GM23338 (cell line): ENCODE data around the gene DNAJC4. TPM values are rescaled to one million over a fixed set of nuclear protein-coding genes. Genes with fewer than 3 reads are reported as not detected.

Experiments used
- ATAC-seq: fragments of 200-7000 bp; cut with Tn5 transposase; 3 replicates; pipeline ENCODE4 v1.9.1; 2020
- DNase-seq: peaks from one replicate; pipeline ENCODE4 v3.0.0-alpha.2; 2015; ENCODE audit warnings: low spot score
- H2AFZ ChIP-seq: fragments of 200-600 bp; sonication (generic); 2 replicates; pipeline ENCODE4 v1.8.0; 2016; ENCODE audit warnings: antibody characterized with exemption, mild to moderate bottlenecking, moderate library complexity
- H3F3A ChIP-seq: fragments of 200-600 bp; sonication (generic); replicated peaks from 2 replicates; pipeline ENCODE4 v1.8.0; 2017; ENCODE audit warnings: antibody characterized with exemption, mixed run types, low read depth
- H3K27ac ChIP-seq: fragments of 200-600 bp; sonication (generic); 2 replicates; pipeline ENCODE4 v1.6.1; 2016; ENCODE audit warnings: low read depth
- H3K27me3 ChIP-seq: fragments of 200-600 bp; sonication (generic); 2 replicates; pipeline ENCODE4 v1.8.0; 2016; ENCODE audit warnings: mild to moderate bottlenecking, mixed run types, moderate library complexity; ENCODE audit not compliant: insufficient read depth
- H3K36me3 ChIP-seq: fragments of 200-600 bp; sonication (generic); 2 replicates; pipeline ENCODE4 v1.8.0; 2016; ENCODE audit warnings: mild to moderate bottlenecking; ENCODE audit not compliant: insufficient read depth
- H3K4me1 ChIP-seq: fragments of 200-600 bp; sonication (generic); 2 replicates; pipeline ENCODE4 v1.8.0; 2016; ENCODE audit warnings: mild to moderate bottlenecking, moderate library complexity; ENCODE audit not compliant: insufficient read depth
- H3K4me2 ChIP-seq: fragments of 200-600 bp; sonication (generic); 2 replicates; pipeline ENCODE4 v1.7.1; 2017; ENCODE audit warnings: mixed run types
- H3K4me3 ChIP-seq: fragments of 200-600 bp; sonication (generic); 2 replicates; pipeline ENCODE4 v1.6.1; 2016; ENCODE audit warnings: mixed run types
- H3K79me2 ChIP-seq: fragments of 200-600 bp; sonication (generic); replicated peaks from 2 replicates; pipeline ENCODE4 v1.8.0; 2017; ENCODE audit warnings: mild to moderate bottlenecking; ENCODE audit not compliant: insufficient read depth
- H3K9me2 ChIP-seq: fragments of 200-600 bp; sonication (generic); 2 replicates; pipeline ENCODE4 v1.8.0; 2017; ENCODE audit not compliant: insufficient read depth
- H4K20me1 ChIP-seq: fragments of 200-600 bp; sonication (generic); replicated peaks from 2 replicates; pipeline ENCODE4 v1.8.0; 2017; ENCODE audit warnings: mild to moderate bottlenecking; ENCODE audit not compliant: insufficient read depth
- H3K27ac Mint-ChIP-seq: 2 replicates; pipeline ENCODE4 v1.8.0; 2020; ENCODE audit warnings: inconsistent platforms, mild to moderate bottlenecking, moderate library complexity, mixed read lengths
- H3K27me3 Mint-ChIP-seq: 3 replicates; pipeline ENCODE4 v1.8.0; 2022; ENCODE audit warnings: low read depth, mild to moderate bottlenecking, moderate library complexity, mixed read lengths, inconsistent platforms; ENCODE audit not compliant: insufficient read depth, poor library complexity
- H3K36me3 Mint-ChIP-seq: 3 replicates; pipeline ENCODE4 v1.8.0; 2021; ENCODE audit warnings: low read depth, mild to moderate bottlenecking, inconsistent platforms, moderate library complexity, mixed read lengths
- H3K4me1 Mint-ChIP-seq: 3 replicates; pipeline ENCODE4 v1.8.0; 2020; ENCODE audit warnings: mild to moderate bottlenecking, inconsistent platforms, mixed read lengths
- H3K4me3 Mint-ChIP-seq: 3 replicates; pipeline ENCODE4 v1.8.0; 2021; ENCODE audit warnings: moderate library complexity, mild to moderate bottlenecking, inconsistent platforms, mixed read lengths
- H3K9me3 Mint-ChIP-seq: 3 replicates; pipeline ENCODE4 v1.8.0; 2020; ENCODE audit warnings: moderate library complexity, mild to moderate bottlenecking, inconsistent platforms, mixed read lengths
- CREB1 ChIP-seq: fragments of 250-450 bp; sonication (Bioruptor Pico); IDR thresholded peaks from 2 replicates; pipeline ENCODE4 v1.5.0; 2020; ENCODE audit warnings: low read depth, mild to moderate bottlenecking, moderate library complexity
- CTCF ChIP-seq, 2 experiments: fragments of 200-600 bp in 1 of 2; sonication (generic) in 1 of 2; conservative IDR thresholded peaks; 2 replicates each; pipeline versions ENCODE4 v1.5.1 to v1.6.1; 2016 to 2017; ENCODE audit warnings: antibody characterized with exemption in 2 of 2, low read depth in 2 of 2, mild to moderate bottlenecking in 2 of 2, moderate library complexity in 1 of 2
- EZH2phosphoT487 ChIP-seq: fragments of 200-600 bp; sonication (generic); IDR thresholded peaks from one replicate; pipeline ENCODE4 v1.8.1; 2018; ENCODE audit warnings: antibody characterized with exemption; ENCODE audit not compliant: unreplicated experiment
- JUNB ChIP-seq: IDR thresholded peaks from one replicate; pipeline ENCODE4 v1.6.1; 2016; ENCODE audit warnings: antibody characterized with exemption; ENCODE audit not compliant: unreplicated experiment
- POLR2AphosphoS5 ChIP-seq: IDR thresholded peaks from 2 replicates; pipeline ENCODE4 v1.6.1; 2016; ENCODE audit warnings: antibody characterized with exemption, low read depth
- STAT1 ChIP-seq: IDR thresholded peaks from one replicate; pipeline ENCODE4 v1.6.1; 2016; ENCODE audit warnings: antibody characterized with exemption; ENCODE audit not compliant: unreplicated experiment
- ZNF114 ChIP-seq: fragments of 250-450 bp; sonication (Bioruptor Pico); IDR thresholded peaks from 2 replicates; pipeline ENCODE4 v1.5.0; 2020; ENCODE audit warnings: mild to moderate bottlenecking, moderate library complexity
- polyA plus RNA-seq: library from polyadenylated mRNA; unstranded; fragments of >200 nt; fragmentation: Nextera tagmentation; extraction: Ambion mirVana; gene quantifications from 2 replicates; pipeline ENCODE4 v1.2.1, GENCODE V29; 2016
- total RNA-seq: library from RNA; depleted of rRNA; stranded (reverse); fragments of >200 nt; shearing (Covaris generic); gene quantifications from 2 replicates; pipeline ENCODE4 v1.2.3, GENCODE V29; 2014
- TF ChIP-seq, protein P1 (sequence below): IDR thresholded peaks from one replicate; pipeline ENCODE4 v1.6.1; 2018; ENCODE audit warnings: antibody characterized with exemption; ENCODE audit not compliant: unreplicated experiment

Gene DNAJC4
- total and polyA plus RNA-seq, 2 experiments from 2014 or later: 10.5 to 34.4 TPM

DNA sequence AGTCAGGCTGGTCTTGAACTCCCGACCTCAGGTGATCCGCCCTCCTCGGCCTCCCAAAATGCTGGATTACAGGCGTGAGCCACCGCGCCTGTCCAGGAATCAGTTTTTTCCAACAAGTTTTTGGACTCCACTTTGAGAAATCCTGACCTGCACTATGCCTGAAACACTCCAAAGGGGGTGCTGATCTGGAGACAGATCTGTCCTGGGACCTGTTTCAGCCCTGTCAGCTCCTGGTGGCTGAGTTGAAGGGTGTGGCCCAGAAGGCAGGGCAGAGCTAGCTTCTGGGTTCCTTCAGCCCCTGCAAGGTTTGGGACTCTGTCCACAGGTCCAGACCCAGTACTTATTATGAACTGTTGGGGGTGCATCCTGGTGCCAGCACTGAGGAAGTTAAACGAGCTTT lies 1.2 kb downstream of the DNAJC4 start (continued):
- no peak for TF ChIP-seq JUNB
- TF ChIP-seq, protein P1, sequence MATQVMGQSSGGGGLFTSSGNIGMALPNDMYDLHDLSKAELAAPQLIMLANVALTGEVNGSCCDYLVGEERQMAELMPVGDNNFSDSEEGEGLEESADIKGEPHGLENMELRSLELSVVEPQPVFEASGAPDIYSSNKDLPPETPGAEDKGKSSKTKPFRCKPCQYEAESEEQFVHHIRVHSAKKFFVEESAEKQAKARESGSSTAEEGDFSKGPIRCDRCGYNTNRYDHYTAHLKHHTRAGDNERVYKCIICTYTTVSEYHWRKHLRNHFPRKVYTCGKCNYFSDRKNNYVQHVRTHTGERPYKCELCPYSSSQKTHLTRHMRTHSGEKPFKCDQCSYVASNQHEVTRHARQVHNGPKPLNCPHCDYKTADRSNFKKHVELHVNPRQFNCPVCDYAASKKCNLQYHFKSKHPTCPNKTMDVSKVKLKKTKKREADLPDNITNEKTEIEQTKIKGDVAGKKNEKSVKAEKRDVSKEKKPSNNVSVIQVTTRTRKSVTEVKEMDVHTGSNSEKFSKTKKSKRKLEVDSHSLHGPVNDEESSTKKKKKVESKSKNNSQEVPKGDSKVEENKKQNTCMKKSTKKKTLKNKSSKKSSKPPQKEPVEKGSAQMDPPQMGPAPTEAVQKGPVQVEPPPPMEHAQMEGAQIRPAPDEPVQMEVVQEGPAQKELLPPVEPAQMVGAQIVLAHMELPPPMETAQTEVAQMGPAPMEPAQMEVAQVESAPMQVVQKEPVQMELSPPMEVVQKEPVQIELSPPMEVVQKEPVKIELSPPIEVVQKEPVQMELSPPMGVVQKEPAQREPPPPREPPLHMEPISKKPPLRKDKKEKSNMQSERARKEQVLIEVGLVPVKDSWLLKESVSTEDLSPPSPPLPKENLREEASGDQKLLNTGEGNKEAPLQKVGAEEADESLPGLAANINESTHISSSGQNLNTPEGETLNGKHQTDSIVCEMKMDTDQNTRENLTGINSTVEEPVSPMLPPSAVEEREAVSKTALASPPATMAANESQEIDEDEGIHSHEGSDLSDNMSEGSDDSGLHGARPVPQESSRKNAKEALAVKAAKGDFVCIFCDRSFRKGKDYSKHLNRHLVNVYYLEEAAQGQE: no peak
- no peak for TF ChIP-seq ZNF114
- no peak for TF ChIP-seq EZH2phosphoT487
- no peak for TF ChIP-seq POLR2AphosphoS5
- no peak for TF ChIP-seq CREB1
- TF ChIP-seq CTCF (conservative IDR thresholded peaks at IDR 0.05; ENCODE audit: low read depth in 2 of 2): no peak

DNA sequence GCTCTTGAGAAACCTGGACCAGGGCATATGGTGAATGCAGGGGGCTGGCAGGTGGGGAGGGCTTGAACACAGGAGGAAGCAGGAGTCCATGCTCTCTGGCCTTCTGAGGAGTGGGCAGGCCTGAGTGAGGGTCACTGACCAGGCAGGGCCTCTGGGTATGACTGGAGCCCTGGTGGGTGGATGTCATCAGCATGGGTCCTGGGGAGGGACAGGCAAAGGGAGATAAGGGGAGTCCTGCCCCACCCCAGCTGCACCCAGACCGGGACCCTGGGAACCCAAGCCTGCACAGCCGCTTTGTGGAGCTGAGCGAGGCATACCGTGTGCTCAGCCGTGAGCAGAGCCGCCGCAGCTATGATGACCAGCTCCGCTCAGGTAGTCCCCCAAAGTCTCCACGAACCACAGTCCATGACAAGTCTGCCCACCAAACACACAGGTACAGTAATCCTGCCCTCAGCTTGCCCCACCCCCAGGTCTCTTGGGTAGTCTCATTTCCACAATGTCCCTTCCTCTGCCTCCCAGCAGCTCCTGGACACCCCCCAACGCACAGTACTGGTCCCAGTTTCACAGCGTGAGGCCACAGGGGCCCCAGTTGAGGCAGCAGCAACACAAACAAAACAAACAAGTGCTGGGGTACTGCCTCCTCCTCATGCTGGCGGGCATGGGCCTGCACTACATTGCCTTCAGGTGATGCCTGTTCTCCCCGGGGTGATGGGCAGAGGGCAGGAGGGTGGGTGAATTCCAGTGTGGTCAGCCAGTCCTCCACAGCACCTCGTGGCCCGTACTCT lies 2.0 kb downstream of the DNAJC4 start:
- Histone ChIP-seq H3K4me3 (no peak overlapping the region), H3K4me1 (peaks cover 17% of the 10 kb centered on the region; the same call in 1 of the 2 replicates), H3K4me2 (no peak overlapping the region), H4K20me1 (no peaks in the 10 kb centered on the region), H3K27me3 (peaks cover 23% of the 10 kb centered on the region; the same call in 1 of the 2 replicates), H3K36me3 (no peaks in the 10 kb centered on the region), H3K27ac (no peak overlapping the region), H3K9me2 (no peaks in the 10 kb centered on the region), H3K79me2 (peaks cover 4% of the 10 kb centered on the region; the same call in 1 of the 2 replicates), H2AFZ (no peak overlapping the region), H3F3A (peaks cover 22% of the 10 kb centered on the region)
- Mint-ChIP-seq H3K9me3 (no peaks in the 10 kb centered on the region), H3K27me3 (peaks cover 27% of the 10 kb centered on the region), H3K27ac (no peak overlapping the region), H3K4me3 (peak overlapping the region; percentile 83; the same call in 2 of the 3 replicates), H3K4me1 (peaks cover 20% of the 10 kb centered on the region), H3K36me3 (peaks cover 3% of the 10 kb centered on the region; the same call in 2 of the 3 replicates)
- no peak for TF ChIP-seq POLR2AphosphoS5
- no peak for DNase-seq
- ATAC-seq: no peak

DNA sequence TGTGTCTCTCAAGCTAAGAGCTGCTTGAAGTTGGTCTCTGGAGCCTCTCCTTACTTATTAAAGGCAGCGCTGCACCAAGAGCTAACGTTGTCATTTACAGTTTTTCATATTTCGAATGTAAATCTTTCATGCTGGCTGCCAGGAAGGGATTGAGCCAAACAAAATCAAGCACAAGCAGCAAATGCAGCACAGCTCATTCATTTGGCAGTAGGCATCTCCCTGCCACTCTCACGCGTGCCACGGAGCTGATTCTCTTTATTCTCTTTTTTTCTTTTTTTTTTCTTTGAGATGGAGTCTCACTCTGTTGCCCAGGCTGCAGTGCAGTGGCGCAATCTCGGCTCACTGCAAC lies 2.6 kb downstream of the DNAJC4 start:
- no peak overlapping the region for H3K27ac ChIP-seq
- Mint-ChIP-seq H3K27ac (no peak overlapping the region), H3K27me3 (peaks cover 27% of the 10 kb centered on the region), H3K4me1 (peaks cover 20% of the 10 kb centered on the region), H3K9me3 (no peaks in the 10 kb centered on the region), H3K4me3 (peak overlapping the region; percentile 73; the same call in 2 of the 3 replicates), H3K36me3 (peaks cover 6% of the 10 kb centered on the region)
- no peaks in the 10 kb centered on the region for H3K9me2 ChIP-seq
- no peak overlapping the region for H3K4me3 ChIP-seq
- no peak overlapping the region for H3K4me2 ChIP-seq
- H2AFZ ChIP-seq: no peak overlapping the region
- H3K36me3 ChIP-seq: no peaks in the 10 kb centered on the region
- peaks cover 24% of the 10 kb centered on the region for H3F3A ChIP-seq
- peaks cover 23% of the 10 kb centered on the region; the same call in 1 of the 2 replicates for H3K27me3 ChIP-seq
- H4K20me1 ChIP-seq: no peaks in the 10 kb centered on the region
- H3K79me2 ChIP-seq: peaks cover 4% of the 10 kb centered on the region; the same call in 1 of the 2 replicates
- ATAC-seq (no peak), DNase-seq (no peak)
- peaks cover 17% of the 10 kb centered on the region; the same call in 1 of the 2 replicates for H3K4me1 ChIP-seq
- no peak for TF ChIP-seq STAT1
- no peak for TF ChIP-seq CTCF (conservative IDR thresholded peaks at IDR 0.05; ENCODE audit: low read depth in 2 of 2)
